Central memory CD8-positive, alpha-beta T cell (primary cell): Measurements from ENCODE around the gene UBE2L6.

Source experiments
- ATAC-seq: fragments of 150-1000 bp; cut with Tn5 transposase; replicated peaks from 2 replicates; pipeline ENCODE4 v1.10.0; 2022; ENCODE audit warnings: mild to moderate bottlenecking, moderate FRiP score, moderate number of reproducible peaks; ENCODE audit not compliant: poor library complexity, severe bottlenecking; ENCODE audit errors: extremely low read depth
- DNase-seq, 2 donors: peaks; one replicate each; pipeline ENCODE4 v3.0.0; 2021; ENCODE audit warnings: low spot score in 2 of 2
- H3K27ac Mint-ChIP-seq: one replicate; pipeline ENCODE4 v1.8.0; 2022; ENCODE audit warnings: low read depth, mild to moderate bottlenecking, moderate library complexity, mixed read lengths
- H3K27me3 Mint-ChIP-seq: one replicate; pipeline ENCODE4 v1.8.0; 2022; ENCODE audit warnings: mixed read lengths
- H3K36me3 Mint-ChIP-seq: one replicate; pipeline ENCODE4 v1.8.0; 2022; ENCODE audit warnings: mild to moderate bottlenecking, moderate library complexity, mixed read lengths; ENCODE audit not compliant: insufficient read depth
- H3K4me1 Mint-ChIP-seq: one replicate; pipeline ENCODE4 v1.8.0; 2022; ENCODE audit warnings: mixed read lengths
- H3K4me3 Mint-ChIP-seq: one replicate; pipeline ENCODE4 v1.8.0; 2022; ENCODE audit warnings: mild to moderate bottlenecking, moderate library complexity, mixed read lengths
- H3K9me3 Mint-ChIP-seq: one replicate; pipeline ENCODE4 v1.8.0; 2022; ENCODE audit warnings: mixed read lengths

UBE2L6 gene

DNA sequence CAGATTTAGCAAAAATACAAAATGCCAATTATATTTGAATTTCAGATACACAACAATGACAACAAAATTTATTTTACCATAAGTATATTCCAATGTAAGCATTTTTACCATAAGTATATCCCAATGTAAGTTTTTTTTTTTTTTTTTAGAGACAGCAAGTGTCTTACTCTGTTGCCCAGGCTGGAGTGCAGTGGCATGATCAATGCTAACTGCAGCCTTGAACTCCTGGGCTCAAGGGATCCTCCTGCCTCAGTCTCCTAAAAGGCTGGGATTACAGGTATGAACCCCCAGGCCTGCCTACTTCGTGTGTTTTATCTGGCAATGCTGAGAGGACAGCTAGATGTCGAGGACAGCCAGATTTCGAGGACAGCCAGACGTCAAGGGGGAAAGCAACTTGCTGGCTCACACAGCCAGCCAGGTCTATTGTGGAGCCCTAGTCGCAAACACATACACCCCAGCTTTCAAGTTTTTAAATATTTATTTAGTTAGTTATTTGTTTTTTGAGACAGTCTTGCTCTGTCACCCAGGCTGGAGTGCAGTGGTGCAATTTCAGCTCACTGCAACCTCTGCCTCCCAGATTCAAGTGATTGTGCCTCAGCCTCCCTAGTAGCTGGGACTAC, 28.9 kb upstream of the UBE2L6 start:
- Mint-ChIP-seq H3K36me3 (no peaks in the 10 kb centered on the region), H3K9me3 (no peaks in the 10 kb centered on the region), H3K27me3 (peaks cover 85% of the 10 kb centered on the region), H3K4me3 (no peak overlapping the region), H3K27ac (no peak overlapping the region), H3K4me1 (no peaks in the 10 kb centered on the region)
- no peak for ATAC-seq
- DNase-seq: no peak

DNA sequence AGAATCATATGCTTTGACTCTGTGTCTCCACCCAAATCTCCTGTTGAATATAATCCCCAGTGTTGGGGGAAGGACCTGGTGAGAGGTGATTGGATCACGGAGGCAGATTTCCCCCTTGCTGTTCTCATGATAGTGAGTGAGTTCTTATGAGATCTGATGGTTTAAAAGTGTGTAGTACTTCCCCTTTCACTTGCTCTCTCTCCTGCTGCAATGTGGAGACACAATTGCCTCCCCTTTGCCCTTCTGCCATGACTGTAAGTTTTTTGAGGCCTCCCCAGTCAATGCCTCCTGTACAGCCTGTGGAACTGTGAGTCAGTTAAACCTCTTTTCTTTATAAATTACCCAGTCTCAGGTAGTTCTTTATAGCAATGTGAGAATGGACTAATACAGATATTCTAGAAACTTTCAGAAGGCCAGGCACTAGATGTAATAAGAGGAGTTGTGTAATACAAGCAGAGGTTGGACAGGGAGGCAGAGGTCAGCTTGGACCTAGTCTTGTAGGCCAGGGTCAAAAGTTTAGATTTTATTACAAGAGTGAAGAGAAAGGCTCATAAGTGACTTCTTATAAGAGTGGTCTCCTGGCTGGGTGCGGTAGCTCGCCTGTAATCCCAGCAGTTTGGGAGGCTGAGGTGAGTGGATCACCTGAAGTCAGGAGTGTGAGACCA, 20.7 kb upstream of the UBE2L6 start:
- Mint-ChIP-seq H3K9me3 (no peaks in the 10 kb centered on the region), H3K36me3 (no peaks in the 10 kb centered on the region), H3K27me3 (peaks cover 23% of the 10 kb centered on the region), H3K4me3 (no peak overlapping the region), H3K27ac (no peak overlapping the region), H3K4me1 (no peaks in the 10 kb centered on the region)
- ATAC-seq (no peak), DNase-seq (no peak)

DNA sequence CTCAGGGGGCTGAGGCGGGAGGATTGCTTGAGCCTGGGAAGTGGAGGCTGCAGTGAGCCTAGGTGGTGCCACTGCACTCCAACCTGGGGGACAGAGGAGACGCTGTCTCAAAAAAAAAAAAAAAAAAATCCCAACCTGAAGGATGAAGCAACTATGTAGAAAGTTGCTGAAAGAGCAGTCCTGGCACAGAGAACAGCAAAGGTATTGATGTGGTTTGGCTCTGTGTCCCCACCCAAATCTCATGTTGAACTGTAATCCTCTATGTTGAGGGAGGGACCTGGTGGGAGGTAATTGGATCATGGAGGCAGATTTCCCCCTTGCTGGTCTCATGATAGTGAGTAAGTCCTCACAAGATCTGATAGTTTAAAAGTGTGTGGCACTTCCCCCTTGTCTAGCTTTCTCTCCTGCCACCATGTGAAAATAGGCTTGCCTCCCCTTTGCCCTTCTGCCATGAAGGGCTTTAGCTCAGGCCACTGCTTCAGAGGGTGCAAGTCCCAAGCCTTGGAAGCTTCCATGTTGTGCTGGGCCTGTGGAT, 19.3 kb upstream of the UBE2L6 start:
- no peaks in the 10 kb centered on the region for H3K9me3 Mint-ChIP-seq
- no peaks in the 10 kb centered on the region for H3K4me1 Mint-ChIP-seq
- ATAC-seq: no peak
- peaks cover 12% of the 10 kb centered on the region for H3K27me3 Mint-ChIP-seq
- H3K4me3 Mint-ChIP-seq: no peak overlapping the region
- H3K27ac Mint-ChIP-seq: no peak overlapping the region
- H3K36me3 Mint-ChIP-seq: no peaks in the 10 kb centered on the region
- no peak for DNase-seq

DNA sequence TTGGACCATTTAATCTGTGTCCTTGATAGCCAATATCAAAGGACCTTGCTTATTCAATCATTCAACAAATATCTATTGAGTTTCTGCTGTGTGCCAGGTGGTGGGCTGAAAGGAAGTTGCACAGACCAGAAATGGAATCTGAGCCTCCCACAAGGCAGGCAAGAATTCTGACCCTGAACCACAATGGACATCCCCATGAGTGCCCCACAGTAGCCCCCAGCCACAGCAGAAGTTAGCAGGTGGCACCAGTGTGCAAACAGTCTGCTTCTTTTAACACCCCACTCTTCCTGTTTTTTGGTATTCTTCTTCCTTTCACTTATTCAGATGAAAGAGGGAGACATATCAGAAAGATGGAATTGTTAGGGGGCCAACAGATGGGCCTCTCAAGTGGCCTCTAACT, 17.8 kb upstream of the UBE2L6 start:
- DNase-seq: no peak
- no peak overlapping the region for H3K27ac Mint-ChIP-seq
- H3K4me1 Mint-ChIP-seq: no peaks in the 10 kb centered on the region
- no peaks in the 10 kb centered on the region for H3K27me3 Mint-ChIP-seq
- H3K4me3 Mint-ChIP-seq: no peak overlapping the region
- no peak for ATAC-seq
- no peaks in the 10 kb centered on the region for H3K9me3 Mint-ChIP-seq
- no peaks in the 10 kb centered on the region for H3K36me3 Mint-ChIP-seq

DNA sequence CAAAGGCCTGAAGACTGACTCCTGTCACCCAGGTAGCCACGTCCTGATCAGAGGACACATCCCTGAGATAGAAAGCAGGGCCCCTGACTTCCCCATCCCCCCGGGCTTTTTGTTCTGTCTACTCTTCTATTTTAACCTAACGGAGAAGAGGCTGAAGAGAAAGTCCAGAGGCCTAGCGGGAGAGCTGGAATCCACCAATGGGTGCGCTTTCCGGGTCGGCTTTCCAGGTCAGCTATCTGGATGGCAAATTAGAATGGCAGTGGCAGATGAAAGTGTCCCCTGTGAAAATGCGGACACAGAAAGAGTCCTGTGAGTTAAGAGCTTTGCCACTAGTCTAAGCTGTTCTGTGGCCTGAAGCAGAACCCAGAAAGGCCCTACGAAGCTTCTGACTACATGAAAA, 16.9 kb upstream of the UBE2L6 start:
- Mint-ChIP-seq H3K27me3 (no peaks in the 10 kb centered on the region), H3K4me3 (no peak overlapping the region), H3K36me3 (no peaks in the 10 kb centered on the region), H3K9me3 (no peaks in the 10 kb centered on the region), H3K27ac (no peak overlapping the region), H3K4me1 (no peaks in the 10 kb centered on the region)
- DNase-seq: no peak
- no peak for ATAC-seq

DNA sequence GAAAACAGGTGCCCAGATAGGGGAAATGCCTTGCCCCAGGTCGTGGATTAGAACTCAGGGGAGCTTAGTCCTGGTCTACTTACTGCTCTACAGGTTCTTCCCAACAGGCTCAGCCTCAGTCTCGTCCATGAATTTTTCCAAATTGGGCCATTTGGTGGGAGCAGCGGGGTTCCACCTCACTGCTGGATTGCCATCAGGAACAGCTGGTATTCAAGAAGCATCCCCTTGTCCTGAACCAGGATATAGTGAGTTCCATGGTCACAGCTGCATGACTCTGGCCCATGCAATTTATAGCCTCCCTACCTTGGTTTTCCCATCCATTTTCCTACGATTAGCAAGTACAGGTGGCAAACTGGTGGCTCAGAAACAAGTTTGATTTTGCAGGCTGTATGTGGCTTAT, 6.6 kb upstream of the UBE2L6 start:
- Mint-ChIP-seq H3K27ac (no peak overlapping the region), H3K4me1 (peaks cover 5% of the 10 kb centered on the region), H3K9me3 (no peaks in the 10 kb centered on the region), H3K4me3 (no peak overlapping the region), H3K36me3 (no peaks in the 10 kb centered on the region), H3K27me3 (peaks cover 15% of the 10 kb centered on the region)
- ATAC-seq (no peak), DNase-seq (no peak)

DNA sequence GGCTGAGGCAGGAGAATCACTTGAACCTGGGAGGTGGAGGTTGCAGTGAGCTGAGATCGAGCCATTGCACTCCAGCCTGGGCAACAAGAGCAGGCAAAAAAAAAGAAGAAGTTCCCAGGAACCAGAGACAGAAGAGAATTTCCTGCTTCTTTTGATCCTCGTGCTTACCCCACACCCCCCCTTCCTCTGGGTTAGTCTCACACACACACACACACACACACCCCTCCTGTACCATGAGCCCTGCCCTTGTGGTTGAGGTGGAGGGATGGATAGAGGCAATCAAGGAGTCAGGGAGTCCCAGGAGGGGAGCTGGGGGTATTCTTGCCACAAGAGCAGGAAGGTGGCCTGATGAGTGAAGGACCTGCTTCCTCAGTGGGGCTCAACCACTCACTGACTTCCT, 4.1 kb upstream of the UBE2L6 start:
- no peak for DNase-seq
- peaks cover 20% of the 10 kb centered on the region for H3K4me1 Mint-ChIP-seq
- H3K27ac Mint-ChIP-seq: no peak overlapping the region

DNA sequence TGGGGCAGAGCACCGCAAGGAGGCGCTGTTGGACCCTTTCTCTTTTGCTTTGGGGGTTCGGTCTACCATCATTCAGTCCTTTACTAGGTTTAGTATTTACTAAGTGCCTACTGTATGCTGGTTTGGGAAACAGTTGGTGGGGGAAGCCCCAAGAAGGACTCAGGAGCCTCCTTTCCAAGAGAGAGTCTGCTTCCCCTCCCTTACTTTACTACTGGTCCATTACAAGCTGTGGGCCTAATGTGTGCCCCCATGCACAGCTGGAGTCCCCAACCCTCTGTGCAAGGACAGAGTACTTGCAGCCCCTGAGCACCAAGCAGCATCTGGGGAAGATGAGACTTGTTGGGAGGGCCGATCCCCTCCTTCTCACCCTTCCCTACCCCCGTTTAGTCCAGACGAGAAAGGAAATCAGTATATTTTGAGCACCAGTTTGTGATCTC, 876 bp upstream of the UBE2L6 start:
- Mint-ChIP-seq H3K27me3 (no peaks in the 10 kb centered on the region), H3K9me3 (no peaks in the 10 kb centered on the region), H3K4me1 (peaks cover 47% of the 10 kb centered on the region), H3K36me3 (peaks cover 15% of the 10 kb centered on the region), H3K4me3 (peak overlapping the region; percentile 95), H3K27ac (peak overlapping the region; percentile 96)
- ATAC-seq (peak; percentile 6), DNase-seq (peak; percentile 83 to 93)

More for the DNA sequence above, 4.1 kb upstream of the UBE2L6 start:
- Mint-ChIP-seq H3K9me3 (no peaks in the 10 kb centered on the region), H3K27me3 (peaks cover 8% of the 10 kb centered on the region), H3K36me3 (peaks cover 10% of the 10 kb centered on the region), H3K4me3 (no peak overlapping the region)
- ATAC-seq: no peak

DNA sequence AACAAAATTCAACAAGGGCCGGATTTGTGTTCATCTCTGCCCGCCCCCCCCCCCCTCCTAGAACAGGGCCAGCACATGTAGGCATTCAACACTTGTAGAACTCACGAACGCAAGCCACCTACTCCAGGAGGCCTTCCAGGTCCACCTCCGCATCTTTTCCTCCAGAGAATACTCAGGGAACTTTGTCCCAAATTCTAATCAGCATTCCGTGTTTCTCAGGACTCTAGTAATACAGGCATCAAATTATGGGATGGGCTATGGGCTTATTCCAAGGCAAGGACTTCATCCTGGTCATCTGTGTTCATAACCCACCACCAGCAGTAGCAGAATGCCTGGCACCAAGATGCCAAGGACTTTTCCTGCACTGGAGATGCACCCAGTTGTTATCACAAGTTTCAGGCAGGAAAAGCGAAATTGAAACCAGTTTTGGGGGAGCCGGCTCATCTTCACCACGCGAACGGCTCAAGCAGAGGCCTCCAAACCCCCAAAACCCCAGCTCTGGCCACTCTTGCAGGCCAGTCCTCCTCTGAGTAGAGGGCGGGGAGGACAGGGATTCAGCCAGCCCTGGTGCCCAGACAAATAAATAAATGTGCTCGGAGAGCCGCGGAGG, 462 bp downstream of the UBE2L6 start:
- ATAC-seq (peak; percentile 31), DNase-seq (peak in 1 of 2 donors; percentile 22)
- H3K27me3 Mint-ChIP-seq: no peaks in the 10 kb centered on the region
- peaks cover 17% of the 10 kb centered on the region for H3K36me3 Mint-ChIP-seq
- peak overlapping the region; percentile 96 for H3K27ac Mint-ChIP-seq
- H3K4me1 Mint-ChIP-seq: peaks cover 60% of the 10 kb centered on the region
- H3K9me3 Mint-ChIP-seq: no peaks in the 10 kb centered on the region
- peak overlapping the region; percentile 95 for H3K4me3 Mint-ChIP-seq

DNA sequence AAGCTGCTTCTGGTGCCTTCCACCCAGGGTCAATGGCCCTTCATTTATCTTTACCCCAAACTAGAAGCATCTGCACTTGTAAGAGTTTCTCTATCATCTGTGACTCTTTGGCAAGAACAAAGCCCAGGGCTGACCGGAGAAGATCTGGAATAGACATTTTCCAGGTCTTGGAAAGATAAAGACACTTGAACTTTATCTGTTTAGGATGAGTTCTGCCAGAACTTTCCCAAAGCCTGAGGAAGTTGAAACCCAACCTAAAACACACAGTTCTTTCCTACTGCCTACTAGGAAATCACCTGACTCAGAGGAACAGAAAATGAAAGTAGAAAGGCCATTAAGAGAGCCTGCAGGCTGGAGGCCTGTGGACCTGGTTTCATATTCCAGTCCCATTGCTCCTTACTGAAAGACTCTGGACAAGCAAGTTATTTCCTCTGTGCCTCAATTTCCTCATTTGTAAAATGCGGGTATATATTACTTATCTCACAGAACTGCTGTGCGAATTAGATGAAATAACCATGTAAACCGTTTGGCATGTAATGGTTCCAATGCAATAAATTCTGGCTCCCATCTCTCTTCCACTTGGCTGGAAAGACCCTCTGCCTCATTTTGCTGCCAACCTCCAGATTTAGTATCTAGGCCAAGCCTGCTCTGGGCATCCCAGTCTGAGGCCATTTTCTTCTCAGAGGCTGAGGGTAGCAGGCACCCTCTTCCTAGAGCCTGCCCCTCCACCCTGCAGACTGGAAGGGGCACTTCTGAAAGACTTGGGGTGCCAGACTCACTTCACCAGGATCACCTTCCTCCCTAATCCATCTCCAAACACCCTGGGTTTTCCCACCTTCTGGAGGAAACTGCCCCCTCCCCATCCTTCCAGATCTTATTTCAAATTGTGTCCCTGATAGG, 1.2 kb downstream of the UBE2L6 start:
- Mint-ChIP-seq H3K27ac (peak overlapping the region; percentile 96), H3K4me1 (peaks cover 68% of the 10 kb centered on the region), H3K36me3 (peaks cover 21% of the 10 kb centered on the region), H3K9me3 (no peaks in the 10 kb centered on the region), H3K27me3 (no peaks in the 10 kb centered on the region), H3K4me3 (peak overlapping the region; percentile 95)
- no peak for DNase-seq
- ATAC-seq: peak; percentile 37

DNA sequence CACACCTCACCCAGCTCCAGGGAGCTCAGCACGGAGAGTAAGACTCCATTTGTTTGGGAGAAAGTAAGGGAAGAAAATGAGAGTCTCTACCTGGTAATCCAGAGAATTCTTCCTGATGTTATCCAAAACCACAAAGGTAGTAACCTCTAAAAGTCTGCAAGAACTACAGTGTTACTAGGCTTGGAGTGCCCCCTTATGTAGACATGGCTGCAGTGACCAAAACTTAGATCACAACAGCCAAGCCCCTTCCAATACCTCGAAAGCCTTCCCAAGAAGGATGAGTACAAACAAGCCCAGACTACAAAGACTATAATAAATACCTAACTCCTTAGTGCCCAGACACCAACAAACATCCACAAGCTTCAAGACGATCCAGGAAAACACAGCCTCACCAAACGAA, 4.9 kb downstream of the UBE2L6 start:
- Mint-ChIP-seq H3K4me3 (no peak overlapping the region), H3K9me3 (no peaks in the 10 kb centered on the region), H3K4me1 (peaks cover 59% of the 10 kb centered on the region), H3K36me3 (peaks cover 44% of the 10 kb centered on the region), H3K27ac (peak overlapping the region; percentile 96), H3K27me3 (no peaks in the 10 kb centered on the region)
- DNase-seq: no peak
- ATAC-seq: no peak

DNA sequence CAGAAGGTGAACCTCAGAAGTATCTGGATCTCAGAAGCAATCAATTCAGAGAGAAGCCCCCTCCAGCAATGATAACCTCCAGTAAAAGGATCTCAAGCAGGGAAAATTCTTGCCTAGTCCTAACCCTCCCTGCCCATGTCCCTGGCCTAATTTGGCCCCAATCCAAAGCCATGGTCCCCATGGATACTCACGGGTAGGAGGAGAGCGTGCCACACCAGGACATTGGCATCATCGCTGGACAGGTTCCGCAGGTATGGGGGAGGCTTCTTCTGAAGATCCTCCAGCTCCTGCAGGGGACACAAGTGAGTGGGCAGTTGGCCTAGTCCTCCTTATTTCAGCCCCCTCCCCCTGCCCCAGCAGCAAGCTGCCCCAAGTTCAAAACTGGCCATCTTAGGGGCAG, 7.3 kb downstream of the UBE2L6 start:
- Mint-ChIP-seq H3K4me1 (peaks cover 40% of the 10 kb centered on the region), H3K27ac (peak overlapping the region; percentile 46), H3K4me3 (no peak overlapping the region), H3K9me3 (no peaks in the 10 kb centered on the region), H3K27me3 (no peaks in the 10 kb centered on the region), H3K36me3 (peaks cover 59% of the 10 kb centered on the region)
- DNase-seq: no peak
- ATAC-seq: no peak
